K562 (cell line): ENCODE results near the gene MYBPC3. TPM values are rescaled to one million over a fixed set of nuclear protein-coding genes. Genes with fewer than 3 reads are reported as not detected.

Experiments used
- ATAC-seq: fragments of 200-7000 bp; cut with Tn5 transposase; 3 replicates; pipeline ENCODE4 v1.9.1; 2020; ENCODE audit warnings: moderate library complexity
- BruUV-seq: library from RNA; stranded (reverse); fragments of 400-500 nt; replicated peaks from 2 replicates; lab custom pipeline; 2021; lab: Mats Ljungman, UMichigan
- CTCF ChIA-PET: fragments of 300-600 bp; formaldehyde crosslinking; extraction: SDS; loops from one replicate; lab custom pipeline; 2021; ENCODE audit warnings: low intra/inter-chr PET ratio; lab: Yijun Ruan, JAX
- POLR2A ChIA-PET: fragments of 300-600, 350-650 bp; sonication (Branson Sonifier 250); formaldehyde crosslinking; extraction: SDS; loops from one replicate; lab custom pipeline; 2021; ENCODE audit warnings: antibody characterized with exemption, inconsistent platforms; lab: Yijun Ruan, JAX
- DNase-seq, 4 experiments: peaks; one replicate each; pipeline versions ENCODE4 v3.0.0 to v3.0.0-alpha.2; 2011 to 2018; ENCODE audit warnings: low spot score in 3 of 4, mixed read lengths in 3 of 4; ENCODE audit errors: extremely low read depth in 1 of 4
- FAIRE-seq: peaks from 2 replicates; lab custom pipeline; 2011; peaks lifted over from hg19 to GRCh38; lab: Jason Lieb, UNC
- H2AFZ ChIP-seq: 2 replicates; pipeline ENCODE4 v1.6.0; 2011; ENCODE audit warnings: low read depth, low read length, control low read depth, inconsistent platforms
- H3K27ac ChIP-seq: fragments of 200-600 bp; 3 replicates; pipeline ENCODE4 v1.8.0; 2011; ENCODE audit warnings: low read depth, mild to moderate bottlenecking, control low read depth, inconsistent platforms, low read length, moderate library complexity, mixed read lengths; ENCODE audit errors: extremely low read depth
- H3K27me3 ChIP-seq, 2 experiments: fragments of 300-600 bp in 1 of 2; 2 replicates in 1 of 2; 3 replicates in 1 of 2; pipeline versions ENCODE4 v1.6.0 to v1.8.0; 2011; ENCODE audit warnings: inconsistent platforms in 2 of 2, low read length in 2 of 2, mild to moderate bottlenecking in 1 of 2, mixed read lengths in 1 of 2, moderate library complexity in 1 of 2; ENCODE audit not compliant: control insufficient read depth in 2 of 2, insufficient read depth in 2 of 2
- H3K36me3 ChIP-seq: fragments of 300-600 bp; 3 replicates; pipeline ENCODE4 v1.8.0; 2011; ENCODE audit warnings: mild to moderate bottlenecking, low read length, inconsistent platforms; ENCODE audit not compliant: control insufficient read depth, insufficient read depth
- H3K4me1 ChIP-seq, 2 experiments: fragments of 200-600 bp in 1 of 2; replicated peaks in 1 of 2; 2 replicates in 1 of 2; 3 replicates in 1 of 2; pipeline versions ENCODE4 v1.5.1 to v1.8.0; 2011; ENCODE audit warnings: inconsistent platforms in 2 of 2, low read length in 2 of 2, mild to moderate bottlenecking in 1 of 2, mixed read lengths in 1 of 2, moderate library complexity in 1 of 2; ENCODE audit not compliant: control insufficient read depth in 2 of 2, insufficient read depth in 2 of 2
- H3K4me2 ChIP-seq: 2 replicates; pipeline ENCODE4 v1.6.1; 2011; ENCODE audit warnings: low read length, control low read depth, inconsistent platforms, mixed read lengths; ENCODE audit not compliant: insufficient read depth
- H3K4me3 ChIP-seq: fragments of 200-600 bp; sonication (generic), shearing (Covaris generic); 2 replicates; pipeline ENCODE4 v1.5.1; 2016; ENCODE audit warnings: control low read depth, inconsistent platforms
- H3K79me2 ChIP-seq: fragments of 200-600 bp; 3 replicates; pipeline ENCODE4 v1.8.0; 2011; ENCODE audit warnings: low read length, inconsistent platforms; ENCODE audit not compliant: control insufficient read depth, insufficient read depth
- H3K9ac ChIP-seq, 2 experiments: 2 replicates each; pipeline versions ENCODE4 v1.6.0 to v1.6.1; 2011; ENCODE audit warnings: low read depth in 2 of 2, low read length in 2 of 2, control low read depth in 1 of 2, inconsistent platforms in 1 of 2, mild to moderate bottlenecking in 1 of 2, mixed read lengths in 1 of 2; ENCODE audit not compliant: insufficient read depth in 1 of 2
- H3K9me1 ChIP-seq: one replicate; pipeline ENCODE4 v1.6.0; 2011; ENCODE audit warnings: inconsistent platforms, mild to moderate bottlenecking, low read length, moderate library complexity; ENCODE audit not compliant: control insufficient read depth, insufficient read depth
- H3K9me3 ChIP-seq: replicated peaks from 2 replicates; pipeline ENCODE4 v1.5.1; 2011; ENCODE audit warnings: low read depth, low read length, inconsistent platforms; ENCODE audit not compliant: control insufficient read depth, insufficient read depth
- H4K20me1 ChIP-seq: replicated peaks from 2 replicates; pipeline ENCODE4 v1.6.1; 2011; ENCODE audit warnings: low read length, inconsistent platforms, mixed read lengths; ENCODE audit not compliant: control insufficient read depth, insufficient read depth
- CGGBP1 ChIP-seq: fragments of 250-450 bp; sonication (Bioruptor Pico); IDR thresholded peaks from 2 replicates; pipeline ENCODE4 v1.9.0; 2021; ENCODE audit warnings: mild to moderate bottlenecking
- HNRNPLL ChIP-seq: fragments of 200-400 bp; formaldehyde crosslinking; IDR thresholded peaks from 2 replicates; pipeline ENCODE4 v1.6.1; 2017; ENCODE audit warnings: low read length, low read depth, mild to moderate bottlenecking; ENCODE audit not compliant: poor library complexity, severe bottlenecking
- NCOA1 ChIP-seq: fragments of 450-650 bp; IDR thresholded peaks from 2 replicates; pipeline ENCODE4 v1.6.1; 2016; ENCODE audit warnings: low read depth
- PHB2 ChIP-seq: fragments of 450-650 bp; IDR thresholded peaks from 2 replicates; pipeline ENCODE4 v1.6.1; 2017; ENCODE audit warnings: low read depth
- ZNF274 ChIP-seq: IDR thresholded peaks from 2 replicates; pipeline ENCODE4 v1.6.1; 2011; ENCODE audit warnings: low read depth, mild to moderate bottlenecking, low read length, moderate library complexity, borderline replicate concordance
- whole genome bisulfite sequencing: fragments of 100-300 bp; shearing (Covaris generic); methylation state at CpG from one replicate; pipeline ENCODE4 v1.1.6; 2016; ENCODE audit warnings: low coverage, mixed read lengths; ENCODE audit not compliant: insufficient coverage; ENCODE audit errors: missing lambda C conversion rate; 5-methylcytosine and 5-hydroxymethylcytosine counted together
- in situ Hi-C: fragments of 300-500 bp; cut with MboI; formaldehyde crosslinking; loops from 4 replicates; pipeline ENCODE4 v1.15.0; 2018; ENCODE audit warnings: inconsistent platforms, mixed read lengths
- intact Hi-C: fragments of 100-400 bp; cut with micrococcal nuclease; formaldehyde crosslinking; loops from 2 replicates; pipeline ENCODE4 v1.14.2; 2022
- polyA plus RNA-seq, 8 experiments: library from polyadenylated mRNA; depleted of rRNA in 4 of 8; stranded (reverse) in 5 of 8; unstranded in 3 of 8; fragments of >200 nt; fragmentation: Nextera tagmentation in 2 of 8; fragmentation: Illumina TruSeq in 1 of 8; extraction: Ambion mirVana in 2 of 8; extraction: Trizol in 1 of 8; gene quantifications; 2 replicates each; pipeline versions ENCODE4 v1.2.1 to v1.2.3, GENCODE V29; 2011 to 2014; ENCODE audit warnings: inconsistent platforms in 1 of 8, missing spikeins in 1 of 8
- total RNA-seq, 7 experiments: library from RNA; depleted of rRNA in 6 of 7; stranded (reverse); fragments of >200 nt in 6 of 7; fragmentation: Illumina TruSeq in 2 of 7; extraction: Trizol in 2 of 7; gene quantifications; 2 replicates each; pipeline versions ENCODE4 v1.2.1 to v1.2.3, GENCODE V29; 2011 to 2021; ENCODE audit warnings: low replicate concordance in 1 of 7
- TF ChIP-seq, protein P1 (sequence below): sonication (generic); formaldehyde crosslinking; IDR thresholded peaks from 2 replicates; pipeline ENCODE4 v1.9.0; 2022; ENCODE audit warnings: mild to moderate bottlenecking, missing genetic modification reagents
- TF ChIP-seq, protein P2 (sequence below): fragments of 150-350 bp; conservative IDR thresholded peaks from 2 replicates; pipeline ENCODE4 v1.6.1; 2014; ENCODE audit warnings: low read length

MYBPC3 gene
- total and polyA plus RNA-seq, 9 of the 15 experiments (the other 6 are each of a cell fraction or from before 2014, with no cell fraction given) = 0.01 TPM; not detected in 8

DNA sequence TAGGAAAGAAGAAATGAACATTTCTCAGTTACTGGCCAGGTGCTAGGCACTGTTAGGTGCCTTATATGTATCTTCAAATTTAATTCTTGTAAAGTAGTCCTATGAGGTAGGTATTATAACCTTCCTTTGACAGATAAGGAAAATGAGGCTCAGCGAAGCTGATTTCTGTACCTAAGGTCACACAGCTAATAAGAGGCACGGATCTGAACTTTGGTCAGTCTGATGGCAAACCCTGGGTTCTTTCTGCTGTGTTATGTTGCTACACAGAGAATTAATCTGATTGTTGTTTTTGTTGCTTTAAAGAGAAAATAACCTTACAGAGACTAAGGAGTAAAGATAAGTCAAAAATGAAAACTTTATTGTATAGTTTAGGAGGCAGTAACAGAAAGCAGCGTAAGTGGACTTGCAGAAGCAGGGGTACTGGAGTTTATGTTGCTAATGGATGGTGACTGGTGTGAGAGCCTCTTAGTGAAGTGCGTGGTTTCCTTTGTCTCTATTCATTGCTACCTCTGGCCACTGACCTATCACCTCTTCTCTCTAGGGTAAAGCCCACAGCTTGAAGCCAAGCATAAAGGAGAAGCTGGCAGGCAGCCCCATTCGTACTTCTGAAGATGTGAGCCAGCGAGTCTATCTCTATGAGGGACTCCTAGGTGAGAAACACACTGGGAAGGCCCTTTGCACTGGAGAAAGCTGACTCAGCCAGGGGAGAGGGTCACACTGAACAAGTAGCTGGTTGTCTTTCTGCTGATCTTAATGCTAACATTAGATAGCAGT, 44.3 kb downstream of the MYBPC3 start:
- ATAC-seq (no peak), DNase-seq (no peak), FAIRE-seq (no peak)
- no peaks in the 10 kb centered on the region for H3K9me3 ChIP-seq
- peaks cover 83% of the 10 kb centered on the region for H3K36me3 ChIP-seq
- BruUV-seq = no TSS peak
- H2AFZ ChIP-seq = no peak overlapping the region
- no peaks in the 10 kb centered on the region for H3K27me3 ChIP-seq
- in situ Hi-C loops = no loop called here
- CTCF ChIA-PET = no interaction called here
- intact Hi-C loops = no loop called here
- POLR2A ChIA-PET = interaction anchor here (0.8 to 1.3 kb wide), 2 partner anchors 13 to 100 kb away, joined by 3 read pairs; no protein-coding TSS in a partner anchor
- H3K4me3 ChIP-seq = no peak overlapping the region
- no peaks in the 10 kb centered on the region for H4K20me1 ChIP-seq
- no peaks in the 10 kb centered on the region for H3K4me1 ChIP-seq
- no peak overlapping the region for H3K27ac ChIP-seq
- no peak for TF ChIP-seq CGGBP1 (CRISPR knock-in tag)
- no peak for TF ChIP-seq PHB2
- TF ChIP-seq ZNF274 = no peak
- no peak for TF ChIP-seq HNRNPLL
- TF ChIP-seq, protein P1, sequence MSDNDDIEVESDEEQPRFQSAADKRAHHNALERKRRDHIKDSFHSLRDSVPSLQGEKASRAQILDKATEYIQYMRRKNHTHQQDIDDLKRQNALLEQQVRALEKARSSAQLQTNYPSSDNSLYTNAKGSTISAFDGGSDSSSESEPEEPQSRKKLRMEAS (CRISPR knock-in tag) = no peak
- TF ChIP-seq, protein P2, sequence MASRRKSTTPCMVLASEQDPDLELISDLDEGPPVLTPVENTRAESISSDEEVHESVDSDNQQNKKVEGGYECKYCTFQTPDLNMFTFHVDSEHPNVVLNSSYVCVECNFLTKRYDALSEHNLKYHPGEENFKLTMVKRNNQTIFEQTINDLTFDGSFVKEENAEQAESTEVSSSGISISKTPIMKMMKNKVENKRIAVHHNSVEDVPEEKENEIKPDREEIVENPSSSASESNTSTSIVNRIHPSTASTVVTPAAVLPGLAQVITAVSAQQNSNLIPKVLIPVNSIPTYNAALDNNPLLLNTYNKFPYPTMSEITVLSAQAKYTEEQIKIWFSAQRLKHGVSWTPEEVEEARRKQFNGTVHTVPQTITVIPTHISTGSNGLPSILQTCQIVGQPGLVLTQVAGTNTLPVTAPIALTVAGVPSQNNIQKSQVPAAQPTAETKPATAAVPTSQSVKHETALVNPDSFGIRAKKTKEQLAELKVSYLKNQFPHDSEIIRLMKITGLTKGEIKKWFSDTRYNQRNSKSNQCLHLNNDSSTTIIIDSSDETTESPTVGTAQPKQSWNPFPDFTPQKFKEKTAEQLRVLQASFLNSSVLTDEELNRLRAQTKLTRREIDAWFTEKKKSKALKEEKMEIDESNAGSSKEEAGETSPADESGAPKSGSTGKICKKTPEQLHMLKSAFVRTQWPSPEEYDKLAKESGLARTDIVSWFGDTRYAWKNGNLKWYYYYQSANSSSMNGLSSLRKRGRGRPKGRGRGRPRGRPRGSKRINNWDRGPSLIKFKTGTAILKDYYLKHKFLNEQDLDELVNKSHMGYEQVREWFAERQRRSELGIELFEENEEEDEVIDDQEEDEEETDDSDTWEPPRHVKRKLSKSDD = no peak
- TF ChIP-seq NCOA1 = no peak
- H3K4me2 ChIP-seq = no peak overlapping the region
- WGBS = 87% methylated on average over 6 of the region's 6 CpGs
- H3K9ac ChIP-seq = no peak overlapping the region
- no peaks in the 10 kb centered on the region for H3K9me1 ChIP-seq
- no peaks in the 10 kb centered on the region; the same call in 2 of the 3 replicates for H3K79me2 ChIP-seq
